Uterus (tissue), 4 donors: Measurements from ENCODE around the gene PDE3B. TPM values are rescaled to one million over a fixed set of nuclear protein-coding genes. Genes with fewer than 3 reads are reported as not detected.
"Not testable (repeated sequence)": the region's sequence is repeated elsewhere in the genome, so short reads cannot be mapped to it uniquely, and the experiment has no call there.

Experiments used
- DNase-seq, 2 donors: peaks; one replicate each; pipeline ENCODE4 v3.0.0-alpha.2; 2019 to 2020
- H3K27ac ChIP-seq, 2 donors: fragments of 200-600 bp; sonication (generic); 1 replicate in 1 of 2; 2 replicates in 1 of 2; pipeline ENCODE4 v1.5.1; 2016 to 2018
- H3K27me3 ChIP-seq, 2 donors: fragments of 200-600 bp; sonication (generic); one replicate each; pipeline ENCODE4 v1.5.1; 2018 to 2019; ENCODE audit warnings: control low read depth in 1 of 2
- H3K36me3 ChIP-seq, 2 donors: fragments of 200-600 bp; sonication (generic); one replicate each; pipeline ENCODE4 v1.5.1; 2019; ENCODE audit warnings: control low read depth in 1 of 2
- H3K4me1 ChIP-seq, 2 donors: fragments of 200-600 bp; sonication (generic); one replicate each; pipeline ENCODE4 v1.5.1; 2018 to 2019; ENCODE audit warnings: control low read depth in 1 of 2
- H3K4me3 ChIP-seq, 2 donors: fragments of 200-600 bp; sonication (generic); 1 replicate in 1 of 2; 2 replicates in 1 of 2; pipeline ENCODE4 v1.5.1; 2018 to 2019; ENCODE audit warnings: mild to moderate bottlenecking in 1 of 2
- H3K9me3 ChIP-seq, 2 donors: fragments of 200-600 bp; sonication (generic); one replicate each; pipeline ENCODE4 v1.5.1; 2019; ENCODE audit warnings: control low read depth in 1 of 2
- POLR2A ChIP-seq, 2 donors: fragments of 450-650 bp; IDR thresholded peaks; one replicate each; pipeline ENCODE4 v1.6.1; 2016; ENCODE audit warnings: antibody characterized with exemption in 2 of 2, mild to moderate bottlenecking in 1 of 2, moderate library complexity in 1 of 2
- intact Hi-C: fragments of 100-400 bp; cut with DNase I; formaldehyde crosslinking; loops from one replicate; pipeline ENCODE4 v1.15.1; 2023; ENCODE audit warnings: low total_unique reads
- total RNA-seq, 4 donors: library from RNA; depleted of rRNA in 3 of 4; stranded (reverse); fragments of >200 nt in 3 of 4; gene quantifications; one replicate each; pipeline versions ENCODE4 v1.1.0 to v1.2.4, GENCODE V29; 2014 to 2023
- TF ChIP-seq, protein P1 (sequence below), 4 experiments: fragments of 200-600 bp in 2 of 4; fragments of 450-650 bp in 2 of 4; sonication (generic) in 2 of 4; IDR thresholded peaks; one replicate each; pipeline ENCODE4 v1.5.1; 2016 to 2019; ENCODE audit warnings: antibody characterized with exemption in 4 of 4, mild to moderate bottlenecking in 2 of 4, moderate library complexity in 1 of 4
- donor health status: DM: yes; HTN: yes; CAD: no.

Gene PDE3B
- total RNA-seq, 4 donors from 2014 or later: 1.5 to 10.8 (median 3.9) TPM

DNA sequence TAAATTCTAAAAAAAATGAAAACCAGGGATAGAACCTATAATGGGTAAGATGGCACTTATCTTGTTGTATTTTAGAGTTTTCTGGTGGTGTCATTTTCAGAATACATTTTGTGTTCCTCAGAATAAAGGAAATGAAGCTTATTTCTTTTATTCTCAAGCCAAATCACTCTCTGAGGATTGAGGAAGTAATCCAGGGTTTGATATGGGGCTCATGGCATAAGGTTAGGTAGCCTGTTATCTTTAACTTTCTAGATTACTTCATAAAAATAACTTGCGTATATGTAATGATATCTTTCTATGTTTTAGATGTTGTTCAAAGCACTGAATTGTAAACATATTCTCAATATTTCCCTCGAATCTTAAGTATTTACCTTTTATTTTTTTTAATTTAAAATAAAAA is 33.5 kb downstream of the PDE3B start:
- no peak for DNase-seq
- intact Hi-C loops: no loop called here
- Histone ChIP-seq H3K27me3 (no peaks in the 10 kb centered on the region), H3K4me3 (no peak overlapping the region), H3K27ac (no peak overlapping the region), H3K36me3 (no peaks in the 10 kb centered on the region), H3K4me1 (no peaks in the 10 kb centered on the region), H3K9me3 (no peaks in the 10 kb centered on the region)
- TF ChIP-seq, protein P1, sequence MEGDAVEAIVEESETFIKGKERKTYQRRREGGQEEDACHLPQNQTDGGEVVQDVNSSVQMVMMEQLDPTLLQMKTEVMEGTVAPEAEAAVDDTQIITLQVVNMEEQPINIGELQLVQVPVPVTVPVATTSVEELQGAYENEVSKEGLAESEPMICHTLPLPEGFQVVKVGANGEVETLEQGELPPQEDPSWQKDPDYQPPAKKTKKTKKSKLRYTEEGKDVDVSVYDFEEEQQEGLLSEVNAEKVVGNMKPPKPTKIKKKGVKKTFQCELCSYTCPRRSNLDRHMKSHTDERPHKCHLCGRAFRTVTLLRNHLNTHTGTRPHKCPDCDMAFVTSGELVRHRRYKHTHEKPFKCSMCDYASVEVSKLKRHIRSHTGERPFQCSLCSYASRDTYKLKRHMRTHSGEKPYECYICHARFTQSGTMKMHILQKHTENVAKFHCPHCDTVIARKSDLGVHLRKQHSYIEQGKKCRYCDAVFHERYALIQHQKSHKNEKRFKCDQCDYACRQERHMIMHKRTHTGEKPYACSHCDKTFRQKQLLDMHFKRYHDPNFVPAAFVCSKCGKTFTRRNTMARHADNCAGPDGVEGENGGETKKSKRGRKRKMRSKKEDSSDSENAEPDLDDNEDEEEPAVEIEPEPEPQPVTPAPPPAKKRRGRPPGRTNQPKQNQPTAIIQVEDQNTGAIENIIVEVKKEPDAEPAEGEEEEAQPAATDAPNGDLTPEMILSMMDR (IDR thresholded peaks at IDR 0.05): no peak
- no peak for TF ChIP-seq POLR2A (IDR thresholded peaks at IDR 0.05)

GRCh38 chr11:14678350-14678749 is 34.7 kb downstream of the PDE3B start:
- no peak for DNase-seq
- Histone ChIP-seq H3K4me3 (no peak overlapping the region), H3K27ac (no peak overlapping the region), H3K27me3 (no peaks in the 10 kb centered on the region), H3K36me3 (no peaks in the 10 kb centered on the region), H3K9me3 (no peaks in the 10 kb centered on the region), H3K4me1 (no peaks in the 10 kb centered on the region)
- intact Hi-C loops: no loop called here
- TF ChIP-seq, protein P1 (IDR thresholded peaks at IDR 0.05): no peak
- no peak for TF ChIP-seq POLR2A (IDR thresholded peaks at IDR 0.05)

GRCh38 chr11:14679662-14680061 is 36.1 kb downstream of the PDE3B start:
- no peaks in the 10 kb centered on the region for H3K4me1 ChIP-seq
- no peaks in the 10 kb centered on the region for H3K36me3 ChIP-seq
- H3K27me3 ChIP-seq: no peaks in the 10 kb centered on the region
- H3K4me3 ChIP-seq: no peak overlapping the region
- H3K27ac ChIP-seq: no peak overlapping the region
- no peak for DNase-seq
- intact Hi-C loops: no loop called here
- TF ChIP-seq, protein P1 (IDR thresholded peaks at IDR 0.05): no peak
- no peak for TF ChIP-seq POLR2A (IDR thresholded peaks at IDR 0.05)
- H3K9me3 ChIP-seq: no peaks in the 10 kb centered on the region

- DNase-seq, H3K36me3 ChIP-seq, H3K4me1 ChIP-seq, H3K27ac ChIP-seq, intact Hi-C loops, H3K27me3 ChIP-seq, H3K9me3 ChIP-seq, H3K4me3 ChIP-seq: not testable (repeated sequence)
Observed at GRCh38 chr11:14684234-14684915, 40.8 kb downstream of the PDE3B start.

DNA sequence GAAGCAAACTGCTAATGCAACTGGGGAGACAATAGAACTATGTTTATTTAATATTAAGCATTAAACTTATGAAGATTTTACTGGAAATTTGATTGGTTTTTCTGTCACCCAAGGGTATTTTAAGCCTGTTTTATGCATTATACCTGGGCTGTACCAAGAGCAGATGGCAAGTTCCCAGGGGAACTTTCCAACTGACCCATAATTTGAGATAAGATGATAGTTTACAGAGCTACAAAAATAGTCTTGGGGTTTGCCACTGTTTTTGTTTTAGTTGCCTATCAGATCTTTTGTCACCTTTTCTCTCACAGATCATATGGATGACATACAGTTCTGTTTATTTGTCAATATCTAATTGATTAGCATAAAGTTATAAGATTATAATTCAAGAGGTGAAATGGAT is 43.9 kb downstream of the PDE3B start:
- no peak for DNase-seq
- no peak overlapping the region for H3K4me3 ChIP-seq
- H3K9me3 ChIP-seq: no peaks in the 10 kb centered on the region
- H3K27ac ChIP-seq: no peak overlapping the region
- no peaks in the 10 kb centered on the region for H3K4me1 ChIP-seq
- no peaks in the 10 kb centered on the region for H3K27me3 ChIP-seq
- intact Hi-C loops: no loop called here
- H3K36me3 ChIP-seq: no peaks in the 10 kb centered on the region
- TF ChIP-seq, protein P1 (IDR thresholded peaks at IDR 0.05): no peak
- no peak for TF ChIP-seq POLR2A (IDR thresholded peaks at IDR 0.05)
